AG10803 (cell line): Measurements from ENCODE around the gene SMARCAL1.

Source experiments
- DNase-seq: peaks from one replicate; pipeline ENCODE4 v3.0.0; 2010; ENCODE audit warnings: low read depth
- H3K4me3 ChIP-seq: 2 replicates; pipeline ENCODE4 v1.5.1; 2011; ENCODE audit warnings: mild to moderate bottlenecking, low read length, control low read depth
- TF ChIP-seq, protein P1 (sequence below): conservative IDR thresholded peaks from 2 replicates; pipeline ENCODE4 v1.5.1; 2011; ENCODE audit warnings: mild to moderate bottlenecking, low read length, control low read depth, inconsistent platforms

SMARCAL1 gene

DNA sequence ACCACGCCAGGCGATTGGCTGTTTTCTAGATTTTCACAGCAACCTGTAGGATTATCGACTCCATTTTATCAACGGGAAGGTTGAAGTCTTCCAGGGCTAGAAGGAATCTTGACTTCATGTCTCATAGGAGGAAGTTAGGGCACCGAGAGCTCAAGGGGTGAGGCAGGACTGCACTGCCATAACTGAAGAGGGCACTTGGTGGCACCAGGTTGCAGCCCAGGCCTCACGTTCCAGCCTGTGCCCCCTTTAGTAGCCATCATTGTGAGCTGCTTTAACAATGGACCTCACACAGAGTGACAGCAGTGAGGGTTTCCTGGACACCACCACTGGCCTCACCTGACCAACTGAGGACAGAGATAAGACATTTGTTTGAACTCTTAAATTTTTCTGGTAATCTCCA is 63.5 kb downstream of the SMARCAL1 start:
- no peak for DNase-seq
- TF ChIP-seq, protein P1, sequence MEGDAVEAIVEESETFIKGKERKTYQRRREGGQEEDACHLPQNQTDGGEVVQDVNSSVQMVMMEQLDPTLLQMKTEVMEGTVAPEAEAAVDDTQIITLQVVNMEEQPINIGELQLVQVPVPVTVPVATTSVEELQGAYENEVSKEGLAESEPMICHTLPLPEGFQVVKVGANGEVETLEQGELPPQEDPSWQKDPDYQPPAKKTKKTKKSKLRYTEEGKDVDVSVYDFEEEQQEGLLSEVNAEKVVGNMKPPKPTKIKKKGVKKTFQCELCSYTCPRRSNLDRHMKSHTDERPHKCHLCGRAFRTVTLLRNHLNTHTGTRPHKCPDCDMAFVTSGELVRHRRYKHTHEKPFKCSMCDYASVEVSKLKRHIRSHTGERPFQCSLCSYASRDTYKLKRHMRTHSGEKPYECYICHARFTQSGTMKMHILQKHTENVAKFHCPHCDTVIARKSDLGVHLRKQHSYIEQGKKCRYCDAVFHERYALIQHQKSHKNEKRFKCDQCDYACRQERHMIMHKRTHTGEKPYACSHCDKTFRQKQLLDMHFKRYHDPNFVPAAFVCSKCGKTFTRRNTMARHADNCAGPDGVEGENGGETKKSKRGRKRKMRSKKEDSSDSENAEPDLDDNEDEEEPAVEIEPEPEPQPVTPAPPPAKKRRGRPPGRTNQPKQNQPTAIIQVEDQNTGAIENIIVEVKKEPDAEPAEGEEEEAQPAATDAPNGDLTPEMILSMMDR: no peak
- no peak overlapping the region for H3K4me3 ChIP-seq

- DNase-seq: no peak
- TF ChIP-seq, protein P1: no peak
- no peak overlapping the region for H3K4me3 ChIP-seq
These were observed 65.2 kb downstream of the SMARCAL1 start for GRCh38 chr2:216477283-216478035.

DNA sequence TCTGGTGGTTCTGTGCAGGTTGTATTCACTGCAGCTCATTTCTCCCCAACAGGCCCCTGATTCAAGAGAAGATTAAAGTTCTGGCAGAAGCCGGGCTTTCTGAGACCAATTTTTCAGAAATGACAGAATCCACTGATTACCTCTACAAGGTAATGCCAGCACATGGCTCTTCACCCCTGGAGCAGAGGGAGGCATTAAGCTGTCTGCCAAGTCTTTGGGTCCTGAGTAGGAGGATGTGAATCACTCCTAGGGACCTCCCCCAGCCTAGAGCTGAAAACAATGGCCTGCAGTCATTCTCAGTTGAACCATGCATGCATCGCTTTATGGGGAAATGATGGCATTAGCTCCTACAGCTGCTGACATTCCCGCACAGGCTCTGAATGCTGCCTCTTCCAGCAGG is 65.9 kb downstream of the SMARCAL1 start:
- TF ChIP-seq, protein P1: no peak
- no peak overlapping the region for H3K4me3 ChIP-seq
- peak; percentile 43 for DNase-seq

DNA sequence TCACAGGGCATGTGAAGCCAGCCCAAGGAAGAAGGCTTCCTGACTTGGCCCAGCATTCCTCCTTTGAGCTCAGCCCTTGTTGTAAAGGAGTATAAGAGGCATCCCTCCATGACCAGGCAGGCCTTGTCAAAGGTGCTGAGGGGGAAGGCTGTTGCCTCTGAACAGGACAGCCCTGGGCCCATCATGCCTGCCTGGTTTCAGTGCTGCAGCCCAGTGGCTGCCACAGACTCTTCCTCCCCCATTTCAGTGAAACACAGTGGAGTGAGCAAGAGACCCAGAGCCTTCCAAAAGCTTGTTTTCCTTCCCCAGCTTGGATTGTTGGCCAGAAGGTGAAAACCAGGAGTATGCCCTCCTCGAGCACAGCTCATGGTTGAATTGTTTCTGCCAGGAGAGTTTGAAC is 66.5 kb downstream of the SMARCAL1 start:
- no peak for DNase-seq
- H3K4me3 ChIP-seq: no peak overlapping the region
- TF ChIP-seq, protein P1: no peak

- TF ChIP-seq, protein P1: no peak
- no peak for DNase-seq
These were observed 67.9 kb downstream of the SMARCAL1 start for GRCh38 chr2:216480221-216480620.

GRCh38 chr2:216482640-216483039 is 70.4 kb downstream of the SMARCAL1 start:
- TF ChIP-seq, protein P1: no peak
- no peak for DNase-seq
- no peak overlapping the region for H3K4me3 ChIP-seq

More at GRCh38 chr2:216480221-216480620, 67.9 kb downstream of the SMARCAL1 start:
- no peak overlapping the region for H3K4me3 ChIP-seq

GRCh38 chr2:216485237-216485636 is 73.0 kb downstream of the SMARCAL1 start:
- no peak for DNase-seq
- TF ChIP-seq, protein P1: no peak
- H3K4me3 ChIP-seq: no peak overlapping the region
